ENCODE measurements around the gene EREG. TPM values are rescaled to one million over a fixed set of nuclear protein-coding genes. Genes with fewer than 3 reads are reported as not detected.

EREG gene
- total and polyA plus RNA-seq, 9 of the 15 experiments (the other 6 are each of a cell fraction or from before 2014, with no cell fraction given): 0.97 to 7.3 (median 2.5) TPM

GRCh38 chr4:74328501-74328900, 36.4 kb upstream of the EREG start:
- CTCF ChIA-PET (ENCODE audit: low intra/inter-chr PET ratio): no interaction called here
- Histone ChIP-seq H3K79me2 (ENCODE audit: control insufficient read depth, insufficient read depth, low read length) (peaks cover 70% of the 10 kb centered on the region), H2AFZ (ENCODE audit: low read depth, low read length) (peak overlapping the region; percentile 5; the same call in 1 of the 2 replicates), H3K4me3 (peak overlapping the region; percentile 36), H3K9me1 (ENCODE audit: control insufficient read depth, insufficient read depth, low read length) (no peaks in the 10 kb centered on the region), H4K20me1 (replicated peaks; ENCODE audit: control insufficient read depth, insufficient read depth, low read length) (no peaks in the 10 kb centered on the region), H3K27me3 (ENCODE audit: control insufficient read depth in 2 of 2, insufficient read depth in 2 of 2, low read length in 2 of 2) (no peaks in the 10 kb centered on the region), H3K4me1 (replicated peaks in 1 of 2; ENCODE audit: control insufficient read depth in 2 of 2, insufficient read depth in 2 of 2, low read length in 2 of 2) (peaks cover 2 to 34% of the 10 kb centered on the region in 2 experiments; a peak in 3 of 5 replicates), H3K9me3 (replicated peaks; ENCODE audit: control insufficient read depth, insufficient read depth, low read depth, low read length) (no peaks in the 10 kb centered on the region), H3K36me3 (ENCODE audit: control insufficient read depth, insufficient read depth, low read length) (no peaks in the 10 kb centered on the region), H3K4me2 (ENCODE audit: insufficient read depth, low read length) (peak overlapping the region; percentile 65), H3K27ac (ENCODE audit: extremely low read depth, low read depth, low read length) (peak overlapping the region; percentile 83; the same call in 2 of the 3 replicates), H3K9ac (ENCODE audit: insufficient read depth in 1 of 2, low read depth in 2 of 2, low read length in 2 of 2) (peak overlapping the region in 1 of 2 experiments; percentile 70; a peak in 2 of 4 replicates)
- no peak for DNase-seq (ENCODE audit: extremely low read depth in 1 of 4, low spot score in 3 of 4)
- intact Hi-C loops (cut with micrococcal nuclease) (loop anchor here (5.0 kb wide), 1 partner anchor 119 kb away; the partner anchor contains the start of gene AREG), in situ Hi-C loops (cut with MboI) (no loop called here)
- POLR2A ChIA-PET: no interaction called here
- BruUV-seq (replicated peaks): no TSS peak
- ATAC-seq: peak; percentile 18
- TF ChIP-seq PRDM10 (IDR thresholded peaks at IDR 0.05; ENCODE audit: partially characterized antibody): no peak
- TF ChIP-seq MCM3 (IDR thresholded peaks at IDR 0.05): no peak
- no peak for TF ChIP-seq RBBP5 (IDR thresholded peaks at IDR 0.05; ENCODE audit: borderline replicate concordance, insufficient read depth, low read length, poor library complexity, severe bottlenecking)
- no peak for TF ChIP-seq EWSR1 (IDR thresholded peaks at IDR 0.05; ENCODE audit: borderline replicate concordance, low read depth, partially characterized antibody)
- TF ChIP-seq ZNF212 (CRISPR knock-in tag; IDR thresholded peaks at IDR 0.05): no peak
- no peak for TF ChIP-seq CREB1 (IDR thresholded peaks at IDR 0.05)
- no peak for TF ChIP-seq CREB1 (CRISPR knock-in tag; IDR thresholded peaks at IDR 0.05)
- TF ChIP-seq HDAC2 (IDR thresholded peaks at IDR 0.05): no peak
- no peak for TF ChIP-seq POLR2A (conservative IDR thresholded peaks at IDR 0.05)
- no peak for TF ChIP-seq ETV6 (IDR thresholded peaks at IDR 0.05; ENCODE audit: borderline replicate concordance in 1 of 2, low read depth in 2 of 2, low read length in 1 of 2)
- TF ChIP-seq ETV6 (CRISPR knock-in tag; IDR thresholded peaks at IDR 0.05; ENCODE audit: borderline replicate concordance): no peak
- no peak for TF ChIP-seq SAP30 (IDR thresholded peaks at IDR 0.05; ENCODE audit: borderline replicate concordance, insufficient read depth, low read depth, low read length, poor library complexity, severe bottlenecking)
- TF ChIP-seq MED1 (CRISPR knock-in tag; IDR thresholded peaks at IDR 0.05; ENCODE audit: borderline replicate concordance): no peak
- FAIRE-seq: no peak
- WGBS (ENCODE audit: insufficient coverage, low coverage, missing lambda C conversion rate): 16% methylated on average over 1 of the region's 1 CpG

Data from K562 (cell line).